OCI-LY1 (cell line): ENCODE data around the gene CBARP.

Experiments used
- EZH2 ChIP-seq: fragments of 200-600 bp; sonication (generic), shearing (Covaris generic); IDR thresholded peaks from 2 replicates; pipeline ENCODE4 v1.8.0; 2017; ENCODE audit warnings: borderline replicate concordance, mixed run types, mild to moderate bottlenecking, antibody characterized with exemption, low read length, moderate library complexity, mixed read lengths
- TF ChIP-seq, protein P1 (sequence below): fragments of 200-600 bp; sonication (generic), shearing (Covaris generic); IDR thresholded peaks from 2 replicates; pipeline ENCODE4 v1.5.1; 2017; ENCODE audit warnings: mild to moderate bottlenecking, antibody characterized with exemption, low read length, moderate library complexity, mixed read lengths

DNA sequence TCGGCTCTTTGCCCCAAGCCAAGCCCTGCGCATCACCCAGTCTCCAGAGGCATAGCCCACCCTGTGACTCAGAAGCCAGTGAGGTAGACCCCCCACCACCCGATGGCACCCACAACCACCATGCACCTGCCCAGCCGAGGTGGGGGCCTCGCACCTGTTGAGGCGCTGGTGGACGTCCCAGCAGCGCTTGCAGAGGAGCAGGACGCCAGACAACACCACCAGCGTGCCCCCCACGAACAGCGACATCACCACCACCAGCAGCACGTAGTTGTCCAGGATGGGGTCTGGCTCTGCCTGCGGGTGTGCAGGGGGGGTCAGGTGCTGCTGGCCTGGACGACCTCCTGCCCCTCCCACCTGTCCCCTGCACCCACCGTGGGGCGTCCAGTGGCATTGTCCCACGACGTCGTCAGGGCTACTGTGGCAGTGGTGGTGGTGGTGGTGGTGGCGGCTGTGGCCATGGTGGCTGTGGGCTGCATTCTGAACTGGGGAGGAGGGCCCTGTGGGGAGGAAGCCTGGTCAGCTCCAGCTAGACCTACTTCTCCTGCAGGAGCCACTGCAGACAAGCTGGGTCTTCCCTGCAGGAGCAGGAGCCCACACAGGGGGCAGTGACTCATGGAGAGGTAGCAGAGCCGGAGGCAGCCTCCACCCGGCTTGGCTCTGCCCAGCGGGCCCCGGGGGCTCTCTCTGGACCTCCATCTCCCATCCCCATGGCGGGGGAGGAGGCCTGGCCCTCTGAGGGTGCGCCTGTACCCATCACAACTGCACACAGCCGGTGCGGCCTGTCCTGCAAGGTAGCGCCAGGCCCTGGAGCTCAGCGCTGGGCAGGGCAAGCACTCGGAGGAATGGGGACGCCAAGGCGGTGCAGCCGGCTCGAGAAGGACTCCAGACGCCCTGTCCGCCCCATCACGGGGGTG, 1.9 kb downstream of the CBARP start:
- TF ChIP-seq EZH2: no peak
- TF ChIP-seq, protein P1, sequence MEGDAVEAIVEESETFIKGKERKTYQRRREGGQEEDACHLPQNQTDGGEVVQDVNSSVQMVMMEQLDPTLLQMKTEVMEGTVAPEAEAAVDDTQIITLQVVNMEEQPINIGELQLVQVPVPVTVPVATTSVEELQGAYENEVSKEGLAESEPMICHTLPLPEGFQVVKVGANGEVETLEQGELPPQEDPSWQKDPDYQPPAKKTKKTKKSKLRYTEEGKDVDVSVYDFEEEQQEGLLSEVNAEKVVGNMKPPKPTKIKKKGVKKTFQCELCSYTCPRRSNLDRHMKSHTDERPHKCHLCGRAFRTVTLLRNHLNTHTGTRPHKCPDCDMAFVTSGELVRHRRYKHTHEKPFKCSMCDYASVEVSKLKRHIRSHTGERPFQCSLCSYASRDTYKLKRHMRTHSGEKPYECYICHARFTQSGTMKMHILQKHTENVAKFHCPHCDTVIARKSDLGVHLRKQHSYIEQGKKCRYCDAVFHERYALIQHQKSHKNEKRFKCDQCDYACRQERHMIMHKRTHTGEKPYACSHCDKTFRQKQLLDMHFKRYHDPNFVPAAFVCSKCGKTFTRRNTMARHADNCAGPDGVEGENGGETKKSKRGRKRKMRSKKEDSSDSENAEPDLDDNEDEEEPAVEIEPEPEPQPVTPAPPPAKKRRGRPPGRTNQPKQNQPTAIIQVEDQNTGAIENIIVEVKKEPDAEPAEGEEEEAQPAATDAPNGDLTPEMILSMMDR: no peak
